SK-N-SH treated with all-trans-retinoic acid at 6 μM for 48 hours (cell line): ENCODE data around the gene CNST.

Experiments
- ARNTL ChIP-seq: fragments of 450-650 bp; formaldehyde crosslinking; IDR thresholded peaks from 2 replicates; pipeline ENCODE4 v1.5.0; 2020; ENCODE audit warnings: low read depth, mild to moderate bottlenecking, moderate library complexity, borderline replicate concordance
- CSDC2 ChIP-seq: fragments of 250-450 bp; sonication (Bioruptor Pico); IDR thresholded peaks from 2 replicates; pipeline ENCODE4 v1.5.0; 2020; ENCODE audit warnings: mild to moderate bottlenecking, moderate library complexity
- RARB ChIP-seq: fragments of 250-450 bp; sonication (Bioruptor Pico); IDR thresholded peaks from 2 replicates; pipeline ENCODE4 v1.8.0; 2021; ENCODE audit warnings: mild to moderate bottlenecking, moderate library complexity
- SNAI2 ChIP-seq: fragments of 250-450 bp; sonication (Bioruptor Pico); IDR thresholded peaks from 2 replicates; pipeline ENCODE4 v1.5.0; 2020; ENCODE audit warnings: mild to moderate bottlenecking, moderate library complexity
- ZC3H10 ChIP-seq: fragments of 250-450 bp; sonication (Bioruptor Pico); IDR thresholded peaks from 2 replicates; pipeline ENCODE4 v1.5.1; 2021; ENCODE audit warnings: mild to moderate bottlenecking, moderate library complexity
- ZFP3 ChIP-seq: fragments of 250-450 bp; sonication (Bioruptor Pico); IDR thresholded peaks from 2 replicates; pipeline ENCODE4 v1.5.0; 2020; ENCODE audit warnings: mild to moderate bottlenecking, moderate library complexity
- ZFP30 ChIP-seq: fragments of 450-650 bp; formaldehyde crosslinking; IDR thresholded peaks from 2 replicates; pipeline ENCODE4 v1.5.0; 2022; ENCODE audit warnings: mild to moderate bottlenecking, moderate library complexity
- ZNF565 ChIP-seq: fragments of 450-650 bp; formaldehyde crosslinking; conservative IDR thresholded peaks from 2 replicates; pipeline ENCODE4 v1.5.0; 2020; ENCODE audit warnings: low read depth, mild to moderate bottlenecking, moderate library complexity
- TF ChIP-seq, protein P1 (sequence below): fragments of 250-450 bp; sonication (Bioruptor Pico); IDR thresholded peaks from 2 replicates; pipeline ENCODE4 v1.8.0; 2020; ENCODE audit warnings: mild to moderate bottlenecking, moderate library complexity, borderline replicate concordance
- TF ChIP-seq, protein P2 (sequence below): fragments of 250-450 bp; sonication (Bioruptor Pico); IDR thresholded peaks from 2 replicates; pipeline ENCODE4 v1.8.0; 2021; ENCODE audit warnings: low read depth, mild to moderate bottlenecking, moderate library complexity, borderline replicate concordance
- TF ChIP-seq, protein P3 (sequence below): fragments of 250-450 bp; sonication (Bioruptor Pico); IDR thresholded peaks from 2 replicates; pipeline ENCODE4 v1.5.1; 2021; ENCODE audit warnings: mild to moderate bottlenecking, moderate library complexity

- TF ChIP-seq ARNTL (CRISPR knock-in tag) (no peak), ZFP30 (CRISPR knock-in tag) (no peak), ZFP3 (CRISPR knock-in tag) (no peak), ZNF565 (no peak), RARB (CRISPR knock-in tag) (no peak), CSDC2 (CRISPR knock-in tag) (no peak), ZC3H10 (no peak), SNAI2 (no peak)
- TF ChIP-seq, protein P1, sequence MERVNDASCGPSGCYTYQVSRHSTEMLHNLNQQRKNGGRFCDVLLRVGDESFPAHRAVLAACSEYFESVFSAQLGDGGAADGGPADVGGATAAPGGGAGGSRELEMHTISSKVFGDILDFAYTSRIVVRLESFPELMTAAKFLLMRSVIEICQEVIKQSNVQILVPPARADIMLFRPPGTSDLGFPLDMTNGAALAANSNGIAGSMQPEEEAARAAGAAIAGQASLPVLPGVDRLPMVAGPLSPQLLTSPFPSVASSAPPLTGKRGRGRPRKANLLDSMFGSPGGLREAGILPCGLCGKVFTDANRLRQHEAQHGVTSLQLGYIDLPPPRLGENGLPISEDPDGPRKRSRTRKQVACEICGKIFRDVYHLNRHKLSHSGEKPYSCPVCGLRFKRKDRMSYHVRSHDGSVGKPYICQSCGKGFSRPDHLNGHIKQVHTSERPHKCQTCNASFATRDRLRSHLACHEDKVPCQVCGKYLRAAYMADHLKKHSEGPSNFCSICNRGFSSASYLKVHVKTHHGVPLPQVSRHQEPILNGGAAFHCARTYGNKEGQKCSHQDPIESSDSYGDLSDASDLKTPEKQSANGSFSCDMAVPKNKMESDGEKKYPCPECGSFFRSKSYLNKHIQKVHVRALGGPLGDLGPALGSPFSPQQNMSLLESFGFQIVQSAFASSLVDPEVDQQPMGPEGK (CRISPR knock-in tag) = no peak
- TF ChIP-seq, protein P2, sequence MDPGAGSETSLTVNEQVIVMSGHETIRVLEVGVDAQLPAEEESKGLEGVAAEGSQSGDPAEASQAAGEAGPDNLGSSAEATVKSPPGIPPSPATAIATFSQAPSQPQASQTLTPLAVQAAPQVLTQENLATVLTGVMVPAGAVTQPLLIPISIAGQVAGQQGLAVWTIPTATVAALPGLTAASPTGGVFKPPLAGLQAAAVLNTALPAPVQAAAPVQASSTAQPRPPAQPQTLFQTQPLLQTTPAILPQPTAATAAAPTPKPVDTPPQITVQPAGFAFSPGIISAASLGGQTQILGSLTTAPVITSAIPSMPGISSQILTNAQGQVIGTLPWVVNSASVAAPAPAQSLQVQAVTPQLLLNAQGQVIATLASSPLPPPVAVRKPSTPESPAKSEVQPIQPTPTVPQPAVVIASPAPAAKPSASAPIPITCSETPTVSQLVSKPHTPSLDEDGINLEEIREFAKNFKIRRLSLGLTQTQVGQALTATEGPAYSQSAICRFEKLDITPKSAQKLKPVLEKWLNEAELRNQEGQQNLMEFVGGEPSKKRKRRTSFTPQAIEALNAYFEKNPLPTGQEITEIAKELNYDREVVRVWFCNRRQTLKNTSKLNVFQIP (CRISPR knock-in tag) = no peak
- TF ChIP-seq, protein P3, sequence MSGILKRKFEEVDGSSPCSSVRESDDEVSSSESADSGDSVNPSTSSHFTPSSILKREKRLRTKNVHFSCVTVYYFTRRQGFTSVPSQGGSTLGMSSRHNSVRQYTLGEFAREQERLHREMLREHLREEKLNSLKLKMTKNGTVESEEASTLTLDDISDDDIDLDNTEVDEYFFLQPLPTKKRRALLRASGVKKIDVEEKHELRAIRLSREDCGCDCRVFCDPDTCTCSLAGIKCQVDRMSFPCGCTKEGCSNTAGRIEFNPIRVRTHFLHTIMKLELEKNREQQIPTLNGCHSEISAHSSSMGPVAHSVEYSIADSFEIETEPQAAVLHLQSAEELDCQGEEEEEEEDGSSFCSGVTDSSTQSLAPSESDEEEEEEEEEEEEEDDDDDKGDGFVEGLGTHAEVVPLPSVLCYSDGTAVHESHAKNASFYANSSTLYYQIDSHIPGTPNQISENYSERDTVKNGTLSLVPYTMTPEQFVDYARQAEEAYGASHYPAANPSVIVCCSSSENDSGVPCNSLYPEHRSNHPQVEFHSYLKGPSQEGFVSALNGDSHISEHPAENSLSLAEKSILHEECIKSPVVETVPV (CRISPR knock-in tag) = no peak
Measured at GRCh38 chr1:246659594-246660140, 93.4 kb downstream of the CNST start.
